AG04450 (cell line): Measurements from ENCODE around the gene CENPO. TPM values are rescaled to one million over a fixed set of nuclear protein-coding genes. Genes with fewer than 3 reads are reported as not detected.

Experiments used
- CTCF ChIA-PET: fragments of 300-600, 350-600 bp; formaldehyde crosslinking; extraction: SDS; loops from one replicate; lab custom pipeline; 2022; ENCODE audit warnings: antibody characterized with exemption, inconsistent platforms; lab: Charles Lee
- POLR2A ChIA-PET: fragments of 350-600 bp; formaldehyde crosslinking; extraction: SDS; loops from one replicate; lab custom pipeline; 2021; ENCODE audit warnings: antibody characterized with exemption, inconsistent platforms; lab: Yijun Ruan, JAX
- DNase-seq: peaks from one replicate; pipeline ENCODE4 v3.0.0-alpha.2; 2011; ENCODE audit warnings: low read depth, low spot score
- H3K27ac ChIP-seq: one replicate; pipeline ENCODE4 v1.5.1; 2012; ENCODE audit warnings: low read depth, low read length, control low read depth
- H3K27me3 ChIP-seq: one replicate; pipeline ENCODE4 v1.6.0; 2012; ENCODE audit warnings: low read length; ENCODE audit not compliant: control insufficient read depth, insufficient read depth
- H3K4me3 ChIP-seq: 2 replicates; pipeline ENCODE4 v1.5.1; 2011; ENCODE audit warnings: mild to moderate bottlenecking, low read depth, low read length, control low read depth
- H3K9me3 ChIP-seq: 2 replicates; pipeline ENCODE4 v1.5.1; 2012; ENCODE audit warnings: low read length; ENCODE audit not compliant: control insufficient read depth, insufficient read depth
- CTCF ChIP-seq: IDR thresholded peaks from 2 replicates; pipeline ENCODE4 v1.5.1; 2011; ENCODE audit warnings: low read depth, low read length, control low read depth, inconsistent platforms
- polyA plus RNA-seq: library from polyadenylated mRNA; depleted of rRNA; stranded (reverse); fragments of >200 nt; gene quantifications from 2 replicates; pipeline ENCODE4 v1.2.3, GENCODE V29; 2011

The CENPO gene
- polyA plus RNA-seq, 1 experiment: 15.7 TPM

- Histone ChIP-seq H3K27me3 (no peaks in the 10 kb centered on the region), H3K4me3 (no peak overlapping the region), H3K27ac (no peak overlapping the region), H3K9me3 (no peaks in the 10 kb centered on the region; the same call in 1 of the 2 replicates)
- DNase-seq: no peak
- TF ChIP-seq CTCF: peak; percentile 57
- POLR2A ChIA-PET: no interaction called here
- CTCF ChIA-PET: interaction anchor here (0.7 to 6.2 kb wide), 5 partner anchors 48 to 416 kb away, joined by 3 to 145 read pairs (median 34); no protein-coding TSS in a partner anchor
Observed at GRCh38 chr2:24824966-24825882, 32.0 kb downstream of the CENPO start.

GRCh38 chr2:24825883-24826772 is 32.9 kb downstream of the CENPO start:
- H3K9me3 ChIP-seq: no peaks in the 10 kb centered on the region; the same call in 1 of the 2 replicates
- no peak for TF ChIP-seq CTCF
- CTCF ChIA-PET: interaction anchor here (0.8 to 6.2 kb wide), 5 partner anchors 14 to 417 kb away, joined by 3 to 145 read pairs (median 34); no protein-coding TSS in a partner anchor
- no peak for DNase-seq
- POLR2A ChIA-PET: no interaction called here
- no peak overlapping the region for H3K4me3 ChIP-seq
- no peaks in the 10 kb centered on the region for H3K27me3 ChIP-seq
- no peak overlapping the region for H3K27ac ChIP-seq

GRCh38 chr2:24826773-24827145 is 33.5 kb downstream of the CENPO start:
- DNase-seq: no peak
- ChIA-PET CTCF (interaction anchor here (0.5 to 6.2 kb wide), 11 partner anchors 12 to 1046 kb away, joined by 3 to 145 read pairs (median 7); no protein-coding TSS in a partner anchor), POLR2A (no interaction called here)

More at GRCh38 chr2:24826773-24827145, 33.5 kb downstream of the CENPO start:
- Histone ChIP-seq H3K9me3 (no peaks in the 10 kb centered on the region; the same call in 1 of the 2 replicates), H3K27me3 (no peaks in the 10 kb centered on the region), H3K4me3 (no peak overlapping the region), H3K27ac (no peak overlapping the region)
- no peak for TF ChIP-seq CTCF
